ENCODE data around the gene GRM2. TPM values are rescaled to one million over a fixed set of nuclear protein-coding genes. Genes with fewer than 3 reads are reported as not detected.

GRM2 gene
- total and polyA plus RNA-seq, 10 of the 15 experiments (the other 5 are each of a cell fraction or from before 2014, with no cell fraction given): 0.01 to 0.14 (median 0.06) TPM; not detected in 5

- TF ChIP-seq YBX1 (IDR thresholded peaks at IDR 0.05): no peak
Observed at GRCh38 chr3:51680196-51680595, 26.7 kb upstream of the GRM2 start (continued).

GRCh38 chr3:51680663-51681230, 26.1 kb upstream of the GRM2 start:
- Histone ChIP-seq H3K27me3 (replicated peaks in 1 of 2; ENCODE audit: control insufficient read depth in 2 of 2, insufficient read depth in 2 of 2, low read length in 1 of 2) (no peaks in the 10 kb centered on the region), H3K9me3 (replicated peaks; ENCODE audit: control insufficient read depth, insufficient read depth, low read length) (no peaks in the 10 kb centered on the region), H3K36me3 (ENCODE audit: control insufficient read depth in 2 of 2, insufficient read depth in 2 of 2, low read length in 1 of 2) (peaks cover 10 to 19% of the 10 kb centered on the region in 2 experiments; a peak in 3 of 4 replicates), H2AFZ (ENCODE audit: control insufficient read depth, low read depth, low read length) (no peak overlapping the region), H3K4me2 (ENCODE audit: control insufficient read depth, insufficient read depth) (no peak overlapping the region; the same call in 1 of the 2 replicates), H3K9ac (ENCODE audit: control insufficient read depth, insufficient read depth, low read length) (no peak overlapping the region), H4K20me1 (ENCODE audit: control insufficient read depth, insufficient read depth) (no peaks in the 10 kb centered on the region), H3K4me3 (no peak overlapping the region), H3K4me1 (ENCODE audit: control insufficient read depth, insufficient read depth, low read length) (peaks cover 25% of the 10 kb centered on the region), H3K79me2 (ENCODE audit: control insufficient read depth, insufficient read depth, low read length) (peaks cover 9% of the 10 kb centered on the region), H3K27ac (ENCODE audit: control insufficient read depth, insufficient read depth) (peak overlapping the region; percentile 51; the same call in 1 of the 2 replicates)
- ChIA-PET POLR2A (interaction anchor here (0.7 to 3.8 kb wide), 4 partner anchors 8 to 181 kb away, joined by 3 to 36 read pairs (median 10); partner anchors contain the start of gene DCAF1), RAD21 (ENCODE audit: unreplicated experiment) (interaction anchor here (0.7 to 6.4 kb wide), 8 partner anchors 10 to 295 kb away, joined by 3 to 182 read pairs (median 4); partner anchors contain the start of genes DCAF1 and TEX264), SMC1A (ENCODE audit: uncharacterized antibody, unreplicated experiment) (interaction anchor here (0.6 to 5.2 kb wide), 10 partner anchors 9 to 291 kb away, joined by 3 to 113 read pairs (median 6); partner anchors contain the start of genes DCAF1 and TEX264), CTCF (interaction anchor here (0.6 to 11.7 kb wide), 14 partner anchors 10 to 295 kb away, joined by 3 to 243 read pairs (median 4); partner anchors contain the start of genes DCAF1, MANF and TEX264)
- FAIRE-seq: no peak
- in situ Hi-C loops (cut with MboI): loop anchor here (5.0 to 25.0 kb wide), 3 partner anchors 178 to 1068 kb away; partner anchors contain the start of genes CISH, DCAF1, MANF and MAPKAPK3
- no peak for DNase-seq (ENCODE audit: low read depth, low spot score)
- no TSS peak for BruUV-seq (replicated peaks)
- intact Hi-C loops (cut with micrococcal nuclease; ENCODE audit: unreplicated experiment): loop anchor here (5.0 kb wide), 1 partner anchor 1063 kb away; the partner anchor contains the start of gene MAPKAPK3
- WGBS (ENCODE audit: insufficient coverage, insufficient replicate concordance, low lambda C conversion rate, missing lambda C conversion rate): 94% methylated on average over 2 of the region's 2 CpGs
- no peak for ATAC-seq
- TF ChIP-seq CUX1 (IDR thresholded peaks at IDR 0.05; ENCODE audit: insufficient replicate concordance, low read depth, low read length) (no peak), CEBPZ (IDR thresholded peaks at IDR 0.05; ENCODE audit: low read depth, low read length) (no peak), RELB (IDR thresholded peaks at IDR 0.05; ENCODE audit: low read depth) (no peak), KLF5 (IDR thresholded peaks at IDR 0.05; ENCODE audit: partially characterized antibody) (no peak), TARDBP (IDR thresholded peaks at IDR 0.05; ENCODE audit: borderline replicate concordance) (no peak)
